Esophagus squamous epithelium (tissue), 4 donors: ENCODE results near the gene ABAT.

Experiments
- CTCF ChIP-seq, 6 experiments: fragments of 450-650 bp in 4 of 6; fragments of 200-600 bp in 2 of 6; sonication (generic) in 2 of 6; IDR thresholded peaks; one replicate each; pipeline ENCODE4 v1.5.1; 2016 to 2019; ENCODE audit warnings: antibody characterized with exemption in 6 of 6, mild to moderate bottlenecking in 4 of 6, moderate library complexity in 4 of 6
- POLR2A ChIP-seq, 4 donors: fragments of 450-650 bp; IDR thresholded peaks; one replicate each; pipeline ENCODE4 v1.6.1; 2017; ENCODE audit warnings: antibody characterized with exemption in 4 of 4, mild to moderate bottlenecking in 4 of 4, moderate library complexity in 3 of 4

GRCh38 chr16:8727131-8727806, 52.9 kb downstream of the ABAT start:
- no peak for TF ChIP-seq CTCF (IDR thresholded peaks at IDR 0.05)
- TF ChIP-seq POLR2A (IDR thresholded peaks at IDR 0.05), result no peak
